Measurements from ENCODE around the gene CACTIN.

DNA sequence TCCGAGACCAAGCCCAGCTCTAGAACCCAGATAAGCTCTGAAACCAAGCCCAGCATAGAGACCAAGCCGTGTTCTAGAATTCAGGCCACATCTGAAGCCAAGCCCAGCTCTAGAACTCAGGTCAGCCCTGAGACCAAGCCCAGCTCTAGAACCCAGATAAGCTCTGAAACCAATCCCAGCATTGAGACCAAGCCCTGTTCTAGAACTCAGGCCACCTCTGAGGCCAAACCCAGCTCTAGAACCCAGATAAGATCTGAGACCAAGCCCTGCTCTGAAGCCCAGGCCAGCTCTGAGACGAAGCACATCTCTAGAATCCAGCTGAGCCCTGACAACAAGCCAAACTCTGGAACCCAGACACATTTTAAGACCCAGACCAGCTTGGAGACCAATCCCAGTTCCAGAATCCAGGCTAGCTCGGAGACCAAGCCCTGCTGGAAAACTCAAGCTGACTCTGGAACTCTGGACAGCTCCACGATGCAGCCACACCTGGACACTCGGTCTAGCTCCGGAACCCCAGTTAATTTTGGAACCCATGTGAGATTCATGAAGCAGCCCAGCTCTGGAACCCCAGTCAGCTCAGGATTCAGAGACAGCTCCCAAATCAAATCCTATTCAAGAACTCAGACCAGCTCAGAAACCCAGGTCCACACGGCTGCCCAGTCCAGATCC, 35.5 kb downstream of the CACTIN start:
- TF ChIP-seq POLR2A (IDR thresholded peaks at IDR 0.05): no peak
- TF ChIP-seq, protein P1, sequence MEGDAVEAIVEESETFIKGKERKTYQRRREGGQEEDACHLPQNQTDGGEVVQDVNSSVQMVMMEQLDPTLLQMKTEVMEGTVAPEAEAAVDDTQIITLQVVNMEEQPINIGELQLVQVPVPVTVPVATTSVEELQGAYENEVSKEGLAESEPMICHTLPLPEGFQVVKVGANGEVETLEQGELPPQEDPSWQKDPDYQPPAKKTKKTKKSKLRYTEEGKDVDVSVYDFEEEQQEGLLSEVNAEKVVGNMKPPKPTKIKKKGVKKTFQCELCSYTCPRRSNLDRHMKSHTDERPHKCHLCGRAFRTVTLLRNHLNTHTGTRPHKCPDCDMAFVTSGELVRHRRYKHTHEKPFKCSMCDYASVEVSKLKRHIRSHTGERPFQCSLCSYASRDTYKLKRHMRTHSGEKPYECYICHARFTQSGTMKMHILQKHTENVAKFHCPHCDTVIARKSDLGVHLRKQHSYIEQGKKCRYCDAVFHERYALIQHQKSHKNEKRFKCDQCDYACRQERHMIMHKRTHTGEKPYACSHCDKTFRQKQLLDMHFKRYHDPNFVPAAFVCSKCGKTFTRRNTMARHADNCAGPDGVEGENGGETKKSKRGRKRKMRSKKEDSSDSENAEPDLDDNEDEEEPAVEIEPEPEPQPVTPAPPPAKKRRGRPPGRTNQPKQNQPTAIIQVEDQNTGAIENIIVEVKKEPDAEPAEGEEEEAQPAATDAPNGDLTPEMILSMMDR (IDR thresholded peaks at IDR 0.05): no peak

Measured in lower leg skin (tissue), 3 donors.